GM12891 (cell line): ENCODE results near the gene DENND1A.

Source experiments
- PAX5 ChIP-seq: IDR thresholded peaks from 2 replicates; pipeline ENCODE4 v1.6.1; 2011; ENCODE audit warnings: low read length, moderate library complexity, mild to moderate bottlenecking; ENCODE audit not compliant: insufficient read depth, severe bottlenecking
- POLR2A ChIP-seq: IDR thresholded peaks from 2 replicates; pipeline ENCODE4 v1.6.1; 2011; ENCODE audit warnings: low read depth, low read length, control low read depth
- POLR2AphosphoS5 ChIP-seq: IDR thresholded peaks from 2 replicates; pipeline ENCODE4 v1.6.1; 2011; ENCODE audit warnings: low read depth, low read length, control low read depth
- POU2F2 ChIP-seq: IDR thresholded peaks from 2 replicates; pipeline ENCODE4 v1.6.1; 2011; ENCODE audit warnings: low read depth, mild to moderate bottlenecking, control low read depth, low read length, moderate library complexity
- SPI1 ChIP-seq: IDR thresholded peaks from 2 replicates; pipeline ENCODE4 v1.6.1; 2011; ENCODE audit warnings: low read depth, low read length, control low read depth
- TAF1 ChIP-seq: IDR thresholded peaks from 2 replicates; pipeline ENCODE4 v1.6.1; 2011; ENCODE audit warnings: low read depth, low read length, control low read depth

- TF ChIP-seq POLR2A (no peak), POLR2AphosphoS5 (no peak), TAF1 (no peak), SPI1 (no peak), POU2F2 (no peak), PAX5 (no peak)
Measured at GRCh38 chr9:123643518-123643917, 286.4 kb downstream of the DENND1A start.
